WERI-Rb-1 (cell line): ENCODE measurements around the gene OMD.
"Not testable (repeated sequence)": the region's sequence is repeated elsewhere in the genome, so short reads cannot be mapped to it uniquely, and the experiment has no call there.

Experiments used
- DNase-seq: peaks from one replicate; pipeline ENCODE4 v3.0.0-alpha.2; 2020
- H3K27ac ChIP-seq: fragments of 250-450 bp; sonication (Bioruptor Pico); 2 replicates; pipeline ENCODE4 v1.5.1; 2020; ENCODE audit warnings: mild to moderate bottlenecking, moderate library complexity
- H3K27me3 ChIP-seq: fragments of 250-450 bp; sonication (Bioruptor Pico); 2 replicates; pipeline ENCODE4 v1.5.1; 2021; ENCODE audit warnings: mild to moderate bottlenecking, low read depth, moderate library complexity; ENCODE audit not compliant: insufficient read depth, severe bottlenecking
- H3K36me3 ChIP-seq: fragments of 250-450 bp; sonication (Bioruptor Pico); 2 replicates; pipeline ENCODE4 v1.5.1; 2020; ENCODE audit warnings: mild to moderate bottlenecking, moderate library complexity
- H3K4me3 ChIP-seq: 2 replicates; pipeline ENCODE4 v1.5.1; 2011; ENCODE audit warnings: low read depth, mild to moderate bottlenecking, control low read depth, low read length
- H3K9me3 ChIP-seq: fragments of 250-450 bp; sonication (Bioruptor Pico); 2 replicates; pipeline ENCODE4 v1.5.1; 2021; ENCODE audit warnings: mild to moderate bottlenecking, moderate library complexity; ENCODE audit not compliant: severe bottlenecking
- CTCF ChIP-seq: IDR thresholded peaks from 2 replicates; pipeline ENCODE4 v1.5.1; 2011; ENCODE audit warnings: low read depth, mild to moderate bottlenecking, control low read depth, inconsistent platforms, low read length

Gene OMD

GRCh38 chr9:92426501-92427145 is 2.4 kb upstream of the OMD start:
- Histone ChIP-seq H3K36me3 (no peaks in the 10 kb centered on the region), H3K4me3 (no peak overlapping the region), H3K9me3 (no peaks in the 10 kb centered on the region), H3K27ac (peak overlapping the region; percentile 25; the same call in 1 of the 2 replicates), H3K27me3 (no peaks in the 10 kb centered on the region)
- TF ChIP-seq CTCF: no peak
- DNase-seq: peak; percentile 13

GRCh38 chr9:92425474-92425873 is 1.2 kb upstream of the OMD start:
- no peak for TF ChIP-seq CTCF
- H3K4me3 ChIP-seq: no peak overlapping the region
- no peaks in the 10 kb centered on the region for H3K9me3 ChIP-seq
- no peaks in the 10 kb centered on the region for H3K27me3 ChIP-seq
- no peaks in the 10 kb centered on the region for H3K36me3 ChIP-seq
- DNase-seq: no peak
- H3K27ac ChIP-seq: peak overlapping the region; percentile 25; the same call in 1 of the 2 replicates

GRCh38 chr9:92423612-92424011 is 659 bp downstream of the OMD start:
- TF ChIP-seq CTCF: no peak
- Histone ChIP-seq H3K9me3 (no peaks in the 10 kb centered on the region), H3K4me3 (no peak overlapping the region), H3K27me3 (no peaks in the 10 kb centered on the region), H3K27ac (no peak overlapping the region), H3K36me3 (no peaks in the 10 kb centered on the region)
- DNase-seq: no peak

GRCh38 chr9:92422611-92423338 is 1.5 kb downstream of the OMD start:
- Histone ChIP-seq H3K4me3 (no peak overlapping the region), H3K36me3 (no peaks in the 10 kb centered on the region), H3K27me3 (no peaks in the 10 kb centered on the region), H3K9me3 (no peaks in the 10 kb centered on the region), H3K27ac (no peak overlapping the region)
- no peak for DNase-seq
- TF ChIP-seq CTCF: no peak

- no peak for TF ChIP-seq CTCF
- Histone ChIP-seq H3K9me3 (no peaks in the 10 kb centered on the region), H3K4me3 (no peak overlapping the region)
Measured at GRCh38 chr9:92414566-92414965, 9.7 kb downstream of the OMD start.

GRCh38 chr9:92411157-92411556 is 13.1 kb downstream of the OMD start:
- H3K27me3 ChIP-seq, H3K9me3 ChIP-seq, H3K4me3 ChIP-seq, H3K36me3 ChIP-seq, H3K27ac ChIP-seq, DNase-seq: not testable (repeated sequence)

More at GRCh38 chr9:92414566-92414965, 9.7 kb downstream of the OMD start:
- no peaks in the 10 kb centered on the region for H3K27me3 ChIP-seq
- H3K27ac ChIP-seq: no peak overlapping the region
- no peaks in the 10 kb centered on the region for H3K36me3 ChIP-seq
- DNase-seq: no peak
